Activated T-cell treated with anti-CD3 and anti-CD28 coated beads, Interleukin-2, amount 50 U/mL, for 24 hours (primary cell): ENCODE data around the gene SBF1.
A peak's percentile ranks its signal among the peaks of the same experiment; 100 is the strongest.
"Not testable (repeated sequence)": the region's sequence is repeated elsewhere in the genome, so short reads cannot be mapped to it uniquely, and the experiment has no call there.

Source experiments
- DNase-seq: peaks from one replicate; pipeline ENCODE4 v3.0.0-alpha.2; 2020
- H3K27ac Mint-ChIP-seq: 2 replicates; pipeline ENCODE4 v1.8.0; 2020; ENCODE audit warnings: mild to moderate bottlenecking, mixed read lengths
- H3K27me3 Mint-ChIP-seq: 2 replicates; pipeline ENCODE4 v1.8.0; 2020; ENCODE audit warnings: mixed read lengths
- H3K36me3 Mint-ChIP-seq: 2 replicates; pipeline ENCODE4 v1.8.0; 2020; ENCODE audit warnings: low read depth, mixed read lengths
- H3K4me1 Mint-ChIP-seq: 2 replicates; pipeline ENCODE4 v1.8.0; 2020; ENCODE audit warnings: low read depth, mixed read lengths
- H3K4me3 Mint-ChIP-seq: 2 replicates; pipeline ENCODE4 v1.8.0; 2020; ENCODE audit warnings: mild to moderate bottlenecking, moderate library complexity, mixed read lengths
- H3K9me3 Mint-ChIP-seq: 2 replicates; pipeline ENCODE4 v1.8.0; 2020; ENCODE audit warnings: mixed read lengths

Gene SBF1

GRCh38 chr22:50440544-50441249 is 34.1 kb downstream of the SBF1 start:
- no peak for DNase-seq
- Mint-ChIP-seq H3K27ac (peak overlapping the region; percentile 40), H3K27me3 (no peaks in the 10 kb centered on the region), H3K4me1 (peaks cover 19% of the 10 kb centered on the region), H3K9me3 (no peaks in the 10 kb centered on the region), H3K36me3 (peaks cover 76% of the 10 kb centered on the region), H3K4me3 (no peak overlapping the region)

GRCh38 chr22:50439871-50440331 is 34.9 kb downstream of the SBF1 start:
- Mint-ChIP-seq H3K4me1 (peaks cover 11% of the 10 kb centered on the region), H3K27ac (peak overlapping the region; percentile 40), H3K36me3 (peaks cover 76% of the 10 kb centered on the region), H3K9me3 (no peaks in the 10 kb centered on the region), H3K4me3 (no peak overlapping the region), H3K27me3 (no peaks in the 10 kb centered on the region)
- no peak for DNase-seq

DNA sequence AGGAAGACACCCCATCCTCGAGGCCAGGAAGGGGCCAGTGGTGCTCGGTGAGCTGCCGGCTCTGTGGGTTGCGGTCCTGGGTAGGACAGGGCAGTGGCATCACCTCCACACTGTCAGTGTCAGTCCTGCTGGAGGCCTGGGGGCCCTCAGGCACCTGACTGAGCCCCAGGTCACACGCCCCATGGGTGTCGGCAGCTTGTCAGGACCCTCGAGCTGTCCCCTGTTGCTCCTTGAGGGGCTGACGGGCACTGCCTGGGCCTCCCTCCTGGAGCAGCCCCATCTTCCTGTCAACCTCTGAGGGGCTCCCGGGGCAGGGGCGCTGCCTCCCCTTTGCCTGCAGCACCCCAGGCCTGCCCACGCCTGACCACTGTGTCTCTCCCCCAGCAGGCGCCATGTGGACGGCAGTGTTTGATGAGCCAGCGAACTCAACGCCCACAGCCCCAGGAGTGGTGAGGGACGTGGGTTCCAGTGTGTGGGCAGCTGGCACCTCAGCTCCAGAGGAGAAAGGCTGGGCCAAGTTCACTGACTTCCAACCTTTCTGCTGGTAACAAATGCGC is 35.4 kb downstream of the SBF1 start:
- Mint-ChIP-seq H3K27ac (peak overlapping the region; percentile 66), H3K27me3 (no peaks in the 10 kb centered on the region), H3K4me3 (no peak overlapping the region), H3K9me3 (no peaks in the 10 kb centered on the region), H3K4me1 (peaks cover 8% of the 10 kb centered on the region), H3K36me3 (peaks cover 76% of the 10 kb centered on the region)
- DNase-seq, result no peak

GRCh38 chr22:50438305-50439275 is 36.2 kb downstream of the SBF1 start:
- Mint-ChIP-seq H3K4me1 (peaks cover 6% of the 10 kb centered on the region), H3K27me3 (no peaks in the 10 kb centered on the region), H3K9me3 (no peaks in the 10 kb centered on the region), H3K27ac (peak overlapping the region; percentile 66), H3K4me3 (no peak overlapping the region), H3K36me3 (peaks cover 73% of the 10 kb centered on the region)
- DNase-seq, result no peak

DNA sequence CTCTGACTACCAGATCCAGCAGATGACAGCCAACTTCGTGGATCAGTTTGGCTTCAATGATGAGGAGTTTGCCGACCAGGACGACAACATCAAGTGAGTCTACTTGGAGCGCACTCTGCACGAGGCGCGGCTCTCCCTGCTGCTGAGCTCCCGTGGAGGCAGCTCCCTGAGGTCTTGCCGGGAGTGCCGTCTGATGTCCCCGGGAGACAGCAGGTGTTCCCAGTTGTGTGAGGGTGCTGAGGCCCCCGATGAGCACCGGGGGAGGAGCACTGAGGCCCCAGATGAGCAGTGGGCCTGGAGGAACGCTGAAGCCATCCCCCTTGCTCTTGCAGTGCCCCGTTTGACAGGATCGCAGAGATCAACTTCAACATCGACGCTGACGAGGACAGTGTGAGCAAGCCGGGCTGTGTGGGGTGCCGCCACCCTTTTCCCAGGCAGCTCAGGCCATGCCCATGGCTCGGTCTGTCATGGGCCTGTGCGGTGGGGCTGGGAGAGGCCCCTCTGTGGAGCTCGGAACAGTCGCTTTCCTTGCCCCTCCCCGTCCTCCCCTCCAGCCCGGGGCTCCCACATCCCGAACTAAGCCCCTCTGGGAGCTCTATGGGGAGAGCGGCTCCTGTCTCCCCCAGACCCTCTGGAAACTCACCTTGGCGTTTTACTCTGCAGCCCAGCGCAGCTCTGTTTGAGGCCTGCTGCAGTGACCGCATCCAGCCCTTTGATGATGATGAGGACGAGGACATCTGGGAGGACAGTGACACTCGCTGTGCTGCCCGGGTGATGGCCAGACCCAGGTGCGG is 37.1 kb downstream of the SBF1 start:
- no peak overlapping the region for H3K4me3 Mint-ChIP-seq
- no peaks in the 10 kb centered on the region for H3K27me3 Mint-ChIP-seq
- H3K27ac Mint-ChIP-seq, result no peak overlapping the region
- no peaks in the 10 kb centered on the region for H3K4me1 Mint-ChIP-seq
- H3K36me3 Mint-ChIP-seq, result peaks cover 68% of the 10 kb centered on the region
- H3K9me3 Mint-ChIP-seq, result no peaks in the 10 kb centered on the region
- DNase-seq, result no peak

GRCh38 chr22:50436841-50437341 is 37.9 kb downstream of the SBF1 start:
- Mint-ChIP-seq H3K9me3 (no peaks in the 10 kb centered on the region), H3K4me1 (no peaks in the 10 kb centered on the region), H3K36me3 (peaks cover 72% of the 10 kb centered on the region), H3K27ac (no peak overlapping the region), H3K4me3 (no peak overlapping the region), H3K27me3 (no peaks in the 10 kb centered on the region)
- DNase-seq, result no peak

DNA sequence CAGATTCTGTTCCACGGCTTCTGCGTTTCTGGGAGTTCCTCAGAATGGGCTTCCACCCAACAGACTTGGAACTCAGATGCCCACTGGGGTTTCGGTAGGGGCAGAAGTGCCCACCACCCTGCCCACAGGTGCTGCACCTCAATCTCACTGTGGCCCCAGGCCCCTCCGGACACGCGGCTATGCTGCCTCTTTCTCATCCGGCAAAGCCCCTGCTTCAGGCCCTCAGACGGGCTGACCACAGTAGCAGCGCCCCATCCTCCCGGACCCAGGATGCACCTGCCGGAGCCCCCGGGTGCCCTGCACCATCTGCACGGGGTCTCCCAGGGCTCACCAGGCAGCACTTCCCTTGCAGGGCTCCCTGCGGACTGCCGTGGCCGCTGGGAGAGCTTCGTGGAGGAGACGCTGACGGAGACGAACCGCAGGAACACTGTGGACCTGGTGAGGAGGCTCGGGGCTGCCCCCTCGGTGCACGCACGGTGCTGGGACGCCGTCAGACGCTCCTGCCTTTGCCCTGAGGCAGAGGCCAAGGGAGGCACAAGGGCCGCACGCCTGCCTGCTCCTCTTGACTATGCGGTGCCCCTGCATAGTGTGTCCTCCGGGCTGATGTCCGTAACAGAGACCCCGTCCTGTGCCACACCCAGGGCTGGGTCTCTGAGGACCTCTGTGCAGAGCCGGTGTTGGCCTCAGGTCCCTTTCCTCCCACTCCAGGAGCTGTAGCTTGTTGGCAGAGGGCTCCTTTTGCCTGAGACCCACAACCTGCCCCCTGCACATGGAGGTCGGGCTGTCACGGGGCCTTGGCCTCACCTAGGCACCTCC is 38.6 kb downstream of the SBF1 start:
- no peak overlapping the region for H3K4me3 Mint-ChIP-seq
- H3K36me3 Mint-ChIP-seq, result peaks cover 72% of the 10 kb centered on the region
- DNase-seq, result no peak
- H3K27me3 Mint-ChIP-seq, result no peaks in the 10 kb centered on the region
- no peaks in the 10 kb centered on the region for H3K4me1 Mint-ChIP-seq
- no peaks in the 10 kb centered on the region for H3K9me3 Mint-ChIP-seq
- H3K27ac Mint-ChIP-seq, result no peak overlapping the region

- Mint-ChIP-seq H3K36me3 (peaks cover 74% of the 10 kb centered on the region), H3K27me3 (no peaks in the 10 kb centered on the region), H3K9me3 (no peaks in the 10 kb centered on the region), H3K27ac (peak overlapping the region; percentile 67), H3K4me1 (no peaks in the 10 kb centered on the region), H3K4me3 (no peak overlapping the region)
- no peak for DNase-seq
These were observed 39.4 kb downstream of the SBF1 start for GRCh38 chr22:50435291-50436014.

- DNase-seq, result no peak
- peak overlapping the region; percentile 67 for H3K27ac Mint-ChIP-seq
- H3K27me3 Mint-ChIP-seq, result no peaks in the 10 kb centered on the region
These were observed 40.0 kb downstream of the SBF1 start for GRCh38 chr22:50434849-50435248.

DNA sequence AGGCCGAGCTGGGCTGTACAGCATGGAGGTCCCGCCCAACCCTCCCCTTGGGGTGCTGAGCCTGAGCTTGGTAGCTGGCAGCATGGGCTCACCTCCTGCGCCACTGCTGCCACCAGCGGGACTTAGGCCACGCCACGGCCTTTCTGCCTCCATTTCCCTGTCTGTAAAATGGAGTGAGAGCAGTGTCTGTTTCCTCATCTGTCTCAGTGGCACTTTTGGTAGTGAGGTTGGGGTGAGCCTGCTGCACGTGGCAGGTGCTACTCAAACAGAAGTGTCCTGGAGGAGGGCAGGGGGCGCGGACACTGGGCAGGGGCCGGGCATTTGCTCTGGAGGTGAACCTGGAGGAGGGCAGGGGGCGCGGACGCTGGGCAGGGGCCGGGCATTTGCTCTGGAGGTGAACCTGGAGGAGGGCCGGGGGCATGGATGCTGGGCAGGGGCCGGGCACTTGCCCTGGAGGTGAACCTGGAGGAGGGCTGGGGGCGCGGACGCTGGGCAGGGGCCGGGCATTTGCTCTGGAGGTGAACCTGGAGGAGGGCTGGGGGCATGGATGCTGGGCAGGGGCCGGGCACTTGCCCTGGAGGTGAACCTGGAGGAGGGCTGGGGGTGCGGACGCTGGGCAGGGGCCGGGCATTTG is 41.8 kb downstream of the SBF1 start:
- H3K27ac Mint-ChIP-seq, DNase-seq, H3K27me3 Mint-ChIP-seq, H3K9me3 Mint-ChIP-seq, H3K4me3 Mint-ChIP-seq, H3K4me1 Mint-ChIP-seq: not testable (repeated sequence)
- peaks cover 78% of the 10 kb centered on the region for H3K36me3 Mint-ChIP-seq

More at GRCh38 chr22:50434849-50435248, 40.0 kb downstream of the SBF1 start:
- H3K4me1 Mint-ChIP-seq, result no peaks in the 10 kb centered on the region
- no peak overlapping the region for H3K4me3 Mint-ChIP-seq
- no peaks in the 10 kb centered on the region for H3K9me3 Mint-ChIP-seq
- peaks cover 74% of the 10 kb centered on the region for H3K36me3 Mint-ChIP-seq

DNA sequence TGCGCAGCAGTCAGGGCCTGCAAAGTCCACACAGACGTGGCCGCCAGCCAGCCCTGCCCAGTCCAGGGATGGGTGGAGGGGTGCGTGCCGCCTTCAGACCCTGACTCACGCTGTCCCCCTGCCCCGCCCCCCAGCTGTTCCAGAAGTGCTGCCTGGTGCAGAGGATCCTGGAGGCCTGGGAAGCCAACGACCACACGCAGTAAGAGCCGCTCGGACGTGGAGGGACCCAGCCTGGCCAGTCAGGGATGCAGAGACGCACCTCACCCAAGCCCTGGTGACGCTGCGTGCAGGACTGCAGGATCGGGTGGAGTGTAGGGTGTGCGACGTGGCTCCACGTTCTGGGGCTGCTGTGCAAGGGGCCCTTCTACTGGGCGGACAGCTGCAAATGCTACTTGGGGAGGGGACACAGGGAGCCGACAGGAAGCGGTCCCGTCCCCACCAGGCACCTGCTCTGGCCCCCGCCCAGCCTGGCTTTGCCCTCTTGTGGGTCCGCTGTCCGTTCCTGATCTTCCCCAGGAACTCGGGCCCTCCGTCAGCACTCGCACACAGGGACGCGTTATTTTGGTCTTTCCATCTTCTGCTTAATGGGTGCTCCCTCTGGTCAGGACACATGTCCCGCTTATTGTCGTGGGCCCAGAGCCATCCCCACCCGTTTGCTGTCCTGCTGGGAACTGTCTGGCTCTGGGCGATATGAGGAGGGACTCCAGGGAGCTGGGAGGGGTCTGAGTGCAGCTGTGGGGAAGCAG is 42.5 kb downstream of the SBF1 start:
- Mint-ChIP-seq H3K4me1 (no peaks in the 10 kb centered on the region), H3K4me3 (no peak overlapping the region), H3K9me3 (no peaks in the 10 kb centered on the region), H3K27ac (no peak overlapping the region), H3K27me3 (no peaks in the 10 kb centered on the region), H3K36me3 (peaks cover 76% of the 10 kb centered on the region)
- DNase-seq, result no peak
